ENCODE data around the gene AOC1.

DNA sequence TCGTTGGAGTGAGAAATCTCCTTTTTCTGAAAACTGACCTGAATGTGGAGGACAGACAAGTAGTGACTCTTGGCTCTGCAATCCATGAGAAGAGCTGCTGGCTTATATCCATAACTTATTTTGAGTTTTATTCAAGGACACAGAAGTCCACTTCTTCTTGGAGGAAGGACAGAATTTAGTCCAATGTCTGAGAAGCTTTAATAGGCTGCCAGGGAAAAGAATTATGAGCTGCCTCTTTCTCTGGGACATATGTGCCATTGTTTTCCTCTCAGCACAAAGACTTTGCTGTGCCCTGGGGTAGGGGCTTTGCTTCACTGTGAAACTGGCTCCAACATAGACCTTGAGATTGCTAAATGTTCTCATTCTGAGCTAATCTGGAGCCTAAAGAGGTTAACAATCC is 20.5 kb upstream of the AOC1 start:
- TF ChIP-seq, protein P1, sequence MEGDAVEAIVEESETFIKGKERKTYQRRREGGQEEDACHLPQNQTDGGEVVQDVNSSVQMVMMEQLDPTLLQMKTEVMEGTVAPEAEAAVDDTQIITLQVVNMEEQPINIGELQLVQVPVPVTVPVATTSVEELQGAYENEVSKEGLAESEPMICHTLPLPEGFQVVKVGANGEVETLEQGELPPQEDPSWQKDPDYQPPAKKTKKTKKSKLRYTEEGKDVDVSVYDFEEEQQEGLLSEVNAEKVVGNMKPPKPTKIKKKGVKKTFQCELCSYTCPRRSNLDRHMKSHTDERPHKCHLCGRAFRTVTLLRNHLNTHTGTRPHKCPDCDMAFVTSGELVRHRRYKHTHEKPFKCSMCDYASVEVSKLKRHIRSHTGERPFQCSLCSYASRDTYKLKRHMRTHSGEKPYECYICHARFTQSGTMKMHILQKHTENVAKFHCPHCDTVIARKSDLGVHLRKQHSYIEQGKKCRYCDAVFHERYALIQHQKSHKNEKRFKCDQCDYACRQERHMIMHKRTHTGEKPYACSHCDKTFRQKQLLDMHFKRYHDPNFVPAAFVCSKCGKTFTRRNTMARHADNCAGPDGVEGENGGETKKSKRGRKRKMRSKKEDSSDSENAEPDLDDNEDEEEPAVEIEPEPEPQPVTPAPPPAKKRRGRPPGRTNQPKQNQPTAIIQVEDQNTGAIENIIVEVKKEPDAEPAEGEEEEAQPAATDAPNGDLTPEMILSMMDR (IDR thresholded peaks at IDR 0.05), result no peak
- TF ChIP-seq POLR2AphosphoS5 (IDR thresholded peaks at IDR 0.05), result no peak
- no peak for TF ChIP-seq POLR2A (IDR thresholded peaks at IDR 0.05; ENCODE audit: low read depth)
- no peak for TF ChIP-seq EP300 (IDR thresholded peaks at IDR 0.05)
